ENCODE data around the gene GSX2.

DNA sequence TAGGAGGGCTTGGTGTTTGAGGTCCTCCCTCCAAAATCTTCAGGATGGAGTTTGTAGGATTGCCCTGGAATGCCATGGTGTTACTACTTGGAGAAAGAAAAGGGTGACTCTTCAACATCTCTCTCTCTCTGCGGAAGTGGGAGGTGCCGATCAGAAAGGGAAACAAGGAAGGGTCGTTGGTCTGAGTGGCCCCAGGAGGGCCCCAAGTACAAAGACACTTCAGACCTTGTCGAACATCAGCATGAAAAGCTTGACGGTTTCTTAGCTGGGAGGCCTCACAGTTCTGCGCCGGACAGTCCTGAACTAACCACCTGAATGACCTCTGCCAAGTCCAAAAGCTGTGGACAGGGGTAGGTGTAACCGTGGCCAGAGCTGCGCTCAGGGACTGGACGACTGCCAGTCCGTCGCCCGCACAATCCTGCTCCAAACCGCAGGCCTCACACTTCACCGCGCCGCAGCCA, 646 bp upstream of the GSX2 start:
- TF ChIP-seq FLYWCH1 (CRISPR knock-in tag; IDR thresholded peaks at IDR 0.05): no peak
- TF ChIP-seq, protein P1, sequence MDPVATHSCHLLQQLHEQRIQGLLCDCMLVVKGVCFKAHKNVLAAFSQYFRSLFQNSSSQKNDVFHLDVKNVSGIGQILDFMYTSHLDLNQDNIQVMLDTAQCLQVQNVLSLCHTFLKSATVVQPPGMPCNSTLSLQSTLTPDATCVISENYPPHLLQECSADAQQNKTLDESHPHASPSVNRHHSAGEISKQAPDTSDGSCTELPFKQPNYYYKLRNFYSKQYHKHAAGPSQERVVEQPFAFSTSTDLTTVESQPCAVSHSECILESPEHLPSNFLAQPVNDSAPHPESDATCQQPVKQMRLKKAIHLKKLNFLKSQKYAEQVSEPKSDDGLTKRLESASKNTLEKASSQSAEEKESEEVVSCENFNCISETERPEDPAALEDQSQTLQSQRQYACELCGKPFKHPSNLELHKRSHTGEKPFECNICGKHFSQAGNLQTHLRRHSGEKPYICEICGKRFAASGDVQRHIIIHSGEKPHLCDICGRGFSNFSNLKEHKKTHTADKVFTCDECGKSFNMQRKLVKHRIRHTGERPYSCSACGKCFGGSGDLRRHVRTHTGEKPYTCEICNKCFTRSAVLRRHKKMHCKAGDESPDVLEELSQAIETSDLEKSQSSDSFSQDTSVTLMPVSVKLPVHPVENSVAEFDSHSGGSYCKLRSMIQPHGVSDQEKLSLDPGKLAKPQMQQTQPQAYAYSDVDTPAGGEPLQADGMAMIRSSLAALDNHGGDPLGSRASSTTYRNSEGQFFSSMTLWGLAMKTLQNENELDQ (CRISPR knock-in tag; IDR thresholded peaks at IDR 0.05; ENCODE audit: borderline replicate concordance): no peak
- no peak for TF ChIP-seq ZFP90 (CRISPR knock-in tag; IDR thresholded peaks at IDR 0.05; ENCODE audit: borderline replicate concordance)
- TF ChIP-seq CTCF (CRISPR knock-in tag; IDR thresholded peaks at IDR 0.05): no peak

All from HepG2 (cell line).